ENCODE results near the gene DHX29.

DNA sequence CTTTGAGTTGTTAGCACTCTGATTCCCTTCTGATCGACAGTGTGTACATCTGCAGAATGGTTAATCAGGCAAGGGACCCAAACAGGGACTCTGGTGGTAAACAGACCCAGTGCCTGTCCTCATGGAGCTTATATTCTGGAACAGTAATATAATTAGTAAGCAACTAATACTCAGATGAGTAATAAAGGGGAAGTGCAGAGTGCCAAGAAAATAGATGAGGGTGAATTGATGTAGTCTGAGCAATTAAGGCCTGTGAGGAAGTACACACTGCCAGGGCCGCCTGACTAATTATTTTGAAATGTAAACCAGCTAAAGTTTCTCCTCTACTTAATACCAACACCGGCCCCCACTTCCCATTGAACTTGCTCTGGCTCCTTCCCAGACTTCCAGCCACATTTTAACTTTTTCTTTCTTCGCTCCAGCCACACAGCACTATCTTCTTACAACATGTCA is 4.2 kb downstream of the DHX29 start:
- TF ChIP-seq GATA2 (IDR thresholded peaks at IDR 0.05; ENCODE audit: low read depth, low read length) (no peak), GATA3 (IDR thresholded peaks at IDR 0.05; ENCODE audit: low read depth, low read length) (no peak)

All from SH-SY5Y (cell line).